22Rv1 (cell line): ENCODE results near the gene PROK1.

ENCODE experiments used
- H3K27ac ChIP-seq: fragments of 450-650 bp; 2 replicates; pipeline ENCODE4 v1.5.1; 2017
- CTCF ChIP-seq: fragments of 450-650 bp; IDR thresholded peaks from 2 replicates; pipeline ENCODE4 v1.5.1; 2017; ENCODE audit warnings: mild to moderate bottlenecking
- ZFX ChIP-seq: fragments of 450-650 bp; IDR thresholded peaks from 2 replicates; pipeline ENCODE4 v1.6.1; 2017; ENCODE audit warnings: antibody characterized with exemption, borderline replicate concordance

PROK1 gene

GRCh38 chr1:110466646-110467280 is 15.8 kb downstream of the PROK1 start:
- H3K27ac ChIP-seq = no peak overlapping the region

GRCh38 chr1:110471131-110471530 is 20.2 kb downstream of the PROK1 start:
- H3K27ac ChIP-seq = no peak overlapping the region

More at GRCh38 chr1:110466646-110467280, 15.8 kb downstream of the PROK1 start:
- TF ChIP-seq CTCF = no peak
- no peak for TF ChIP-seq ZFX

GRCh38 chr1:110472546-110472945 is 21.6 kb downstream of the PROK1 start:
- TF ChIP-seq CTCF (no peak), ZFX (no peak)
- no peak overlapping the region for H3K27ac ChIP-seq

More at GRCh38 chr1:110471131-110471530, 20.2 kb downstream of the PROK1 start:
- TF ChIP-seq CTCF = no peak
- TF ChIP-seq ZFX = no peak

GRCh38 chr1:110474444-110474843 is 23.5 kb downstream of the PROK1 start:
- TF ChIP-seq CTCF = no peak
- no peak for TF ChIP-seq ZFX
- H3K27ac ChIP-seq = no peak overlapping the region

- no peak overlapping the region for H3K27ac ChIP-seq
- TF ChIP-seq CTCF = 0 out of 2 replicates have a peak, but pooled peaks have one; percentile 12
- TF ChIP-seq ZFX = no peak
These were observed 24.5 kb downstream of the PROK1 start for GRCh38 chr1:110475362-110476027.

GRCh38 chr1:110476028-110476765 is 25.2 kb downstream of the PROK1 start:
- no peak for TF ChIP-seq ZFX
- TF ChIP-seq CTCF = no peak
- H3K27ac ChIP-seq = no peak overlapping the region
